Measurements from ENCODE around the gene UBE2K. TPM values are rescaled to one million over a fixed set of nuclear protein-coding genes. Genes with fewer than 3 reads are reported as not detected.

UBE2K gene
- total and polyA plus RNA-seq, 10 of the 15 experiments (the other 5 are each of a cell fraction or from before 2014, with no cell fraction given): 17.0 to 141 (median 75.5) TPM

- Histone ChIP-seq H3K9me3 (replicated peaks; ENCODE audit: control insufficient read depth, insufficient read depth, low read length) (peaks cover 2% of the 10 kb centered on the region; the same call in 2 of the 3 replicates), H3K79me2 (ENCODE audit: control insufficient read depth, insufficient read depth, low read length) (peaks cover 2% of the 10 kb centered on the region; the same call in 1 of the 2 replicates), H2AFZ (ENCODE audit: control insufficient read depth, low read depth, low read length) (no peak overlapping the region), H4K20me1 (ENCODE audit: control insufficient read depth, insufficient read depth) (no peaks in the 10 kb centered on the region), H3K36me3 (ENCODE audit: control insufficient read depth in 2 of 2, insufficient read depth in 2 of 2, low read length in 1 of 2) (peaks cover 3 to 11% of the 10 kb centered on the region in 2 experiments), H3K9ac (ENCODE audit: control insufficient read depth, insufficient read depth, low read length) (no peak overlapping the region), H3K4me1 (ENCODE audit: control insufficient read depth, insufficient read depth, low read length) (peaks cover 19% of the 10 kb centered on the region), H3K4me3 (no peak overlapping the region), H3K4me2 (ENCODE audit: control insufficient read depth, insufficient read depth) (peak overlapping the region; percentile 30; the same call in 1 of the 2 replicates), H3K27ac (ENCODE audit: control insufficient read depth, insufficient read depth) (peak overlapping the region; percentile 61), H3K27me3 (replicated peaks in 1 of 2; ENCODE audit: control insufficient read depth in 2 of 2, insufficient read depth in 2 of 2, low read length in 1 of 2) (no peaks in the 10 kb centered on the region)
- POLR2A ChIA-PET: interaction anchor here (0.5 to 1.3 kb wide), 9 partner anchors 9 to 139 kb away, joined by 3 to 8 read pairs (median 3); partner anchors contain the start of gene UBE2K
- peak; percentile 80 for FAIRE-seq
- WGBS (ENCODE audit: insufficient coverage, insufficient replicate concordance, low lambda C conversion rate, missing lambda C conversion rate): 60% methylated on average over 9 of the region's 9 CpGs
- no TSS peak for BruUV-seq (replicated peaks)
- peak; percentile 87 for ATAC-seq
- peak; percentile 66 for DNase-seq (ENCODE audit: low read depth, low spot score)
- RAD21 ChIA-PET (ENCODE audit: unreplicated experiment): interaction anchor here (0.6 to 3.0 kb wide), 10 partner anchors 8 to 237 kb away, joined by 3 to 16 read pairs (median 4); partner anchors contain the start of genes UBE2K and UGDH
- SMC1A ChIA-PET (ENCODE audit: uncharacterized antibody, unreplicated experiment): interaction anchor here (0.7 to 1.5 kb wide), 13 partner anchors 9 to 388 kb away, joined by 3 to 7 read pairs (median 4); partner anchors contain the start of gene UBE2K
- in situ Hi-C loops (cut with MboI) (no loop called here), intact Hi-C loops (cut with micrococcal nuclease; ENCODE audit: unreplicated experiment) (loop anchor here (5.0 kb wide), 2 partner anchors 47 to 67 kb away; partner anchors contain the start of gene UBE2K)
- CTCF ChIA-PET: interaction anchor here (0.6 to 1.5 kb wide), 3 partner anchors 22 to 124 kb away, joined by 3 to 4 read pairs (median 3); no protein-coding TSS in a partner anchor
- no peak for TF ChIP-seq CHD1 (IDR thresholded peaks at IDR 0.05; ENCODE audit: low read depth, low read length)
- TF ChIP-seq SRF (IDR thresholded peaks at IDR 0.05; ENCODE audit: low read depth in 2 of 2, low read length in 2 of 2): no peak
- TF ChIP-seq BRCA1 (IDR thresholded peaks at IDR 0.05; ENCODE audit: low read depth, low read length): no peak
- no peak for TF ChIP-seq PBX3 (IDR thresholded peaks at IDR 0.05; ENCODE audit: insufficient replicate concordance, low read depth, low read length)
- peak; percentile 65 for TF ChIP-seq ATF7 (IDR thresholded peaks at IDR 0.05; ENCODE audit: low read depth)
- TF ChIP-seq MLLT1 (IDR thresholded peaks at IDR 0.05): no peak
- no peak for TF ChIP-seq BCL11A (IDR thresholded peaks at IDR 0.05; ENCODE audit: low read depth, low read length)
- TF ChIP-seq TCF3 (IDR thresholded peaks at IDR 0.05; ENCODE audit: borderline replicate concordance, insufficient read depth, low read depth, low read length): no peak
- no peak; the same call in 1 of the 2 replicates for TF ChIP-seq GATAD2B (conservative IDR thresholded peaks at IDR 0.05; ENCODE audit: low read depth)
- no peak for TF ChIP-seq POLR2A (IDR thresholded peaks at IDR 0.05; ENCODE audit: low read depth, low read length)
- peak; percentile 97 for TF ChIP-seq ZNF384 (IDR thresholded peaks at IDR 0.05; ENCODE audit: borderline replicate concordance, low read depth, low read length)
- TF ChIP-seq IRF4 (IDR thresholded peaks at IDR 0.05; ENCODE audit: low read depth, low read length): no peak
- no peak for TF ChIP-seq HCFC1 (IDR thresholded peaks at IDR 0.05; ENCODE audit: low read length)
- TF ChIP-seq, protein P1, sequence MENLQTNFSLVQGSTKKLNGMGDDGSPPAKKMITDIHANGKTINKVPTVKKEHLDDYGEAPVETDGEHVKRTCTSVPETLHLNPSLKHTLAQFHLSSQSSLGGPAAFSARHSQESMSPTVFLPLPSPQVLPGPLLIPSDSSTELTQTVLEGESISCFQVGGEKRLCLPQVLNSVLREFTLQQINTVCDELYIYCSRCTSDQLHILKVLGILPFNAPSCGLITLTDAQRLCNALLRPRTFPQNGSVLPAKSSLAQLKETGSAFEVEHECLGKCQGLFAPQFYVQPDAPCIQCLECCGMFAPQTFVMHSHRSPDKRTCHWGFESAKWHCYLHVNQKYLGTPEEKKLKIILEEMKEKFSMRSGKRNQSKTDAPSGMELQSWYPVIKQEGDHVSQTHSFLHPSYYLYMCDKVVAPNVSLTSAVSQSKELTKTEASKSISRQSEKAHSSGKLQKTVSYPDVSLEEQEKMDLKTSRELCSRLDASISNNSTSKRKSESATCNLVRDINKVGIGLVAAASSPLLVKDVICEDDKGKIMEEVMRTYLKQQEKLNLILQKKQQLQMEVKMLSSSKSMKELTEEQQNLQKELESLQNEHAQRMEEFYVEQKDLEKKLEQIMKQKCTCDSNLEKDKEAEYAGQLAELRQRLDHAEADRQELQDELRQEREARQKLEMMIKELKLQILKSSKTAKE (IDR thresholded peaks at IDR 0.05; ENCODE audit: low read depth, poor library complexity, severe bottlenecking): peak; percentile 76
- 0 out of 2 replicates have a peak, but pooled peaks have one; percentile 16 for TF ChIP-seq PAX5 (IDR thresholded peaks at IDR 0.05; ENCODE audit: borderline replicate concordance, low read depth, low read length)
Observed at GRCh38 chr4:39763714-39764572, 66.0 kb downstream of the UBE2K start.
